Right ventricle myocardium inferior (tissue), 1 donor: ENCODE data around the gene TMEM151B. TPM values are rescaled to one million over a fixed set of nuclear protein-coding genes. Genes with fewer than 3 reads are reported as not detected.
A peak's percentile ranks its signal among the peaks of the same experiment; 100 is the strongest.

Experiments
- ATAC-seq: fragments of 200-7000 bp; cut with Tn5 transposase; one replicate; pipeline ENCODE4 v1.9.1; 2020; ENCODE audit warnings: mild to moderate bottlenecking, moderate library complexity
- DNase-seq: peaks from one replicate; pipeline ENCODE4 v3.0.0; 2021; ENCODE audit errors: missing footprints
- intact Hi-C: fragments of 100-400 bp; cut with DNase I; formaldehyde crosslinking; loops from one replicate; pipeline ENCODE4 v1.11.0; 2022
- total RNA-seq: library from RNA; stranded (reverse); fragmentation: NEBNext Ultra II Directional; extraction: Animal tissue kit (Norgen Biotek cat#: 25700); gene quantifications from one replicate; pipeline ENCODE4 v1.2.1, GENCODE V29; 2021
- donor health status: DM: no; HTN: yes; CAD: no; lungs with severe emphysema.

The TMEM151B gene
- total RNA-seq, 1 donor from 2014 or later = not detected

DNA sequence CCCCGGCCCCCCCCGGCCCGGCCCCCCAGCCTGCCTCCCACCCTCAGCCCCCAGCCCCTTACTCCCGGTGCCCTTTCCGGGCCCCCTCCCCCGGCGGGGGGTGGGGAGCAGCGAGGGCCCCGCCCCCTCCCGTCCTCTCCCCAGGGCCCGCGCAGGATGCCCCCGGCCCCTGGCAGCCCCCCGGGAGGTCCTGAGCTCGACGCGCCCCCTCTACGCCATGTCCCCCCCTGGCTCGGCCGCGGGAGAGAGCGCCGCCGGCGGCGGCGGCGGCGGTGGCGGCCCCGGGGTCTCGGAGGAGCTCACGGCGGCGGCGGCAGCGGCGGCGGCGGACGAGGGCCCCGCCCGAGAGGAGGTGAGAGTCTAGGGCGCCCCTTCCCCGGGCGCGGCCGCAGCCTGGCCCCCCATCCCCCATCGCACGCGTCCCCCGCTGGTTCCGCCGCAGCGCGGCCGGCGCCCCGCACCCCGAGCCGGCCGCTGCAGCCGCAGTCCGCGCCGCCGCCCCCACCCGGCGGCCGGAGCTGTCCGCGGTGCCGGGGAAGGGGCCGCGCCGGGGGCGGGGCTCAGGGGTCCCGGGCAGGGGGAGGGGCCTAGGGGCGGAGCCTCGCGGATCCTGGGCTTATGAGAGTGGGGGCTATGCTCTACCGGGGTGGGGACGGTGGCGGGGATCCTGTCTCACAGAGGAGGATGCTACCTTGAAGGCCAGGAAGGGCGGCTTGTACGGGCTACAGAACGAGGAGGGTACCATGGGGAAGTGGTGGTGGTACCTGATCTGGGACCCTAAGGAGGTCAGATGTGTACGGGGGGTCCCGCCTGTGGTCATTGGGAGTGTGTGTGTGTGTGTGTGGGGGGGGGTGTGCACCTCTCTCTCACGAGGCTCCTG, 516 bp downstream of the TMEM151B start:
- ATAC-seq (no peak), DNase-seq (no peak)
- intact Hi-C loops = no loop called here

DNA sequence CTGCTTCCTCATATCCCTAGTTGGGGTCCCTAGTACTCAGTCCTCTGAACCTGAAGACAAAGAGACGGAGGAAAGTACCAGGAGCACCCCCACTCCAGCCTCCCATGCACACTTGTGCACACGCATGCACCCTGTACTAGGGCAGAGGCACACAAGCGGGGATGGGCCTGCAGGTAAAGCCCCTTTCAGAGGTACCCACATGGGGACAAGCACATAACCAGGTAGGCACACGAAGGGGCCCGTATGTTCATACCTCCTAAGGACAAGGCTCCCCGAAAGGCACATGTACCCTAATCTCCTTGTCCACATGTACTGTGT, 1.1 kb downstream of the TMEM151B start:
- ATAC-seq = no peak
- intact Hi-C loops = no loop called here
- no peak for DNase-seq

DNA sequence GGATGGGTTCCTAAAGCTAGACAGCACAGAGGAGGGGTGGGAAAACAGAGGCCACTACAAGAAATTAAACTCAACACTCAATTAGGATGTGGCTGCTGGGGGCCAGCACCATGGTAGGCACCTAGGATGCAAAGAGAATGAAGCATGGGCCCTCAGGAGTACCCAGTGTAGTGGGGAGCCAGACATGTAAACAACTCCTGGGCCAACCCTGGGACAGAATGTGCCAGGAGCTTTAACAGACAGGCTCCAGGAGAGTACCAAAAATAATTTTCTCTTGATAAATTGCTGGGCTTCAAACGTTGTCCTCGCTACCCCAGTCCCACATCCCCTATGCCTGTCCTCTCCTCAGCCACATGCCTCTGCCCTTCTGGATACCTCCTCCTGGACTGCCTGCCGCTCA, 1.7 kb downstream of the TMEM151B start:
- intact Hi-C loops = no loop called here
- ATAC-seq = no peak

DNA sequence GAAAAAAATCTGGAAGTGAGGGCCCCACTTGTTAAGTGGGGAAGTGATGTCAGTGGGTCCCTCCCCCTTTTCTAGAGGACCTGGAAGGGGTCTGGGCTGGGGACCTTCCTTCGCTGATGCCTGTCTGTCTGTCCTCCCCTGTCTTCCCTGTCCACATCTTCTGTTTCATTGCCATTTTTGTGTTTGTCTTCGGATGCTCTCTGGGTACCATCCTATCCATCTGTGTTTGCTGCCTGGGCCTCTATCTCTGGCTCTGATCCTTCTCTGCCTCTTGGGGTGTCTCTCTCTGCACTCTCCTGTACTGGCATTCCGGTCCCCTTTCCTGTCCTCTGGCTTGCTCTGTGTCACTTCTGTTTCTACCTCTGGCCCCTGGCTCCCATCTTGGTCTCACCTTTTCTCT, 2.3 kb downstream of the TMEM151B start:
- intact Hi-C loops = no loop called here
- ATAC-seq (no peak), DNase-seq (no peak)

More for the DNA sequence above, 1.7 kb downstream of the TMEM151B start:
- no peak for DNase-seq

DNA sequence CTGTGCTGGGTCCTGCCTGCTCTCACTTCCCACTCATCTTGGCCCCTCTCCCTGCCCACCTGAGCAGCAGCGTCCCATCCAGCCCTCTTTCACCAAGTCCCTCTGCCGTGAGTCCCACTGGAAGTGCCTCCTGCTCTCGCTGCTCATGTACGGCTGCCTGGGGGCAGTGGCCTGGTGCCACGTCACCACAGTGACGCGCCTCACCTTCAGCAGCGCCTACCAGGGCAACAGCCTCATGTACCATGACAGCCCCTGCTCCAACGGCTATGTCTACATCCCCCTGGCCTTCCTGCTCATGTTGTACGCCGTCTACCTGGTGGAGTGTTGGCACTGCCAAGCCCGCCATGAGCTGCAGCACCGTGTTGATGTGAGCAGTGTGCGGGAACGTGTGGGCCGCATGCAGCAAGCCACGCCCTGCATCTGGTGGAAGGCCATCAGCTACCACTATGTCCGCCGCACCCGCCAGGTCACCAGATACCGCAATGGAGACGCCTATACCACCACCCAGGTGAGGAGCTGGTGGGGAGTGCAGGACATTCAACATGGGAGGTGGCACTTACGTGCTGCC, 2.8 kb downstream of the TMEM151B start:
- intact Hi-C loops = no loop called here
- DNase-seq (no peak), ATAC-seq (no peak)

DNA sequence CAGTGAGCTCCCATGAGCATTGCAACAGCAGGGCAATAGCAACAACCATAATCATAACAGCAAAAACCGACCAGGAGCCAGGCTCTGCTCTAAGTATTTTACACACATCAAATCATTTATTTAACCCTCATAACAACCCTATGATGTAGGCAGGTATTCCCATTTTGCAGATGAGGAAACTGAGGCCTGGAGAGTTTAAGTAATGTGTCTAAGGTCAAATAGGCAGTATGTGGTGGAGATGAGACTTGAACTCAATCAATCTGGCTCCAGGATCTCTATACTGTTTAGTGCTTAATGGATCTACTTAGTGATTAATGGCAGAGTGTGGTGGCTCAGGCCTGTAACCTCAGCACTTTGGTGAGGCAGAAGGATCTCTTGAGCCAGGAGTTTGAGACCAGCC, 3.4 kb downstream of the TMEM151B start:
- ATAC-seq (no peak), DNase-seq (no peak)
- intact Hi-C loops = no loop called here

DNA sequence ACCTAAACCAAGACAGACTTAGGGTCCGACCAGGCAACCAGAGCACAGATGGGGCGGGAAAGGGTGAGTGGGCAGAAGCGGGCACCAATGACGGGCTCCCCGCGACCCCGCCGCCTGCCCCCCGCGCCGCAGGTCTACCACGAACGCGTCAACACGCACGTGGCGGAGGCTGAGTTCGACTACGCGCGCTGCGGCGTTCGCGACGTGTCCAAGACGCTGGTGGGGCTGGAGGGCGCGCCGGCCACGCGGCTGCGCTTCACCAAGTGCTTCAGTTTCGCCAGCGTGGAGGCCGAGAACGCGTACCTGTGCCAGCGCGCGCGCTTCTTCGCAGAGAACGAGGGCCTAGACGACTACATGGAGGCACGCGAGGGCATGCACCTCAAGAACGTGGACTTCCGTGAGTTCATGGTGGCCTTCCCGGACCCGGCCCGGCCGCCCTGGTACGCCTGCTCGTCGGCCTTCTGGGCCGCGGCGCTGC, 5.1 kb downstream of the TMEM151B start:
- ATAC-seq = no peak
- DNase-seq = no peak
- intact Hi-C loops = no loop called here

DNA sequence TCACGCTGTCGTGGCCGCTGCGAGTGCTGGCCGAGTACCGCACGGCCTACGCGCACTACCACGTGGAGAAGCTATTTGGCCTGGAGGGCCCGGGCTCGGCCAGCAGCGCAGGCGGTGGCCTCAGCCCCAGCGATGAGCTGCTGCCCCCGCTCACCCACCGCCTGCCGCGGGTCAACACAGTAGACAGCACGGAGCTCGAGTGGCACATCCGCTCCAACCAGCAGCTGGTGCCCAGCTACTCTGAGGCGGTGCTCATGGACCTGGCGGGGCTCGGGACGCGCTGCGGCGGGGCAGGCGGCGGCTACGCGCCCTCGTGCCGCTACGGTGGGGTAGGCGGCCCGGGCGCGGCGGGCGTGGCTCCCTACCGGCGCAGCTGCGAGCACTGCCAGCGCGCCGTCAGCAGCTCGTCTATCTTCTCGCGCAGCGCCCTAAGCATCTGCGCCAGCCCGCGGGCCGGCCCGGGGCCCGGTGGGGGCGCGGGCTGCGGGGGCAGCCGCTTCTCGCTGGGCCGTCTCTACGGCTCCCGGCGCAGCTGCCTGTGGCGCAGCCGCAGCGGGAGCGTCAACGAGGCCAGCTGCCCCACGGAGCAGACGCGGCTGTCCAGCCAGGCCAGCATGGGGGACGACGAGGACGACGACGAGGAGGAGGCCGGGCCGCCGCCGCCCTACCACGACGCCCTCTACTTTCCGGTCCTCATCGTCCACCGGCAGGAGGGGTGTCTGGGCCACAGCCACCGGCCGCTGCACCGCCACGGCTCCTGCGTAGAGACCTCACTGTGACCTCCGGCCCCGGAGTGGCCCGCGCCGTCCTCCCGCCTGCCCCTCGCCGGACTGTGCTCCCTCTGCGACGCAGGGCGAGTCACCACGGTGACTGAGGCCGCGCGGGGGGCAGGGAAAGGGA, 5.7 kb downstream of the TMEM151B start:
- intact Hi-C loops = no loop called here
- DNase-seq = no peak
- peak; percentile 38 for ATAC-seq

DNA sequence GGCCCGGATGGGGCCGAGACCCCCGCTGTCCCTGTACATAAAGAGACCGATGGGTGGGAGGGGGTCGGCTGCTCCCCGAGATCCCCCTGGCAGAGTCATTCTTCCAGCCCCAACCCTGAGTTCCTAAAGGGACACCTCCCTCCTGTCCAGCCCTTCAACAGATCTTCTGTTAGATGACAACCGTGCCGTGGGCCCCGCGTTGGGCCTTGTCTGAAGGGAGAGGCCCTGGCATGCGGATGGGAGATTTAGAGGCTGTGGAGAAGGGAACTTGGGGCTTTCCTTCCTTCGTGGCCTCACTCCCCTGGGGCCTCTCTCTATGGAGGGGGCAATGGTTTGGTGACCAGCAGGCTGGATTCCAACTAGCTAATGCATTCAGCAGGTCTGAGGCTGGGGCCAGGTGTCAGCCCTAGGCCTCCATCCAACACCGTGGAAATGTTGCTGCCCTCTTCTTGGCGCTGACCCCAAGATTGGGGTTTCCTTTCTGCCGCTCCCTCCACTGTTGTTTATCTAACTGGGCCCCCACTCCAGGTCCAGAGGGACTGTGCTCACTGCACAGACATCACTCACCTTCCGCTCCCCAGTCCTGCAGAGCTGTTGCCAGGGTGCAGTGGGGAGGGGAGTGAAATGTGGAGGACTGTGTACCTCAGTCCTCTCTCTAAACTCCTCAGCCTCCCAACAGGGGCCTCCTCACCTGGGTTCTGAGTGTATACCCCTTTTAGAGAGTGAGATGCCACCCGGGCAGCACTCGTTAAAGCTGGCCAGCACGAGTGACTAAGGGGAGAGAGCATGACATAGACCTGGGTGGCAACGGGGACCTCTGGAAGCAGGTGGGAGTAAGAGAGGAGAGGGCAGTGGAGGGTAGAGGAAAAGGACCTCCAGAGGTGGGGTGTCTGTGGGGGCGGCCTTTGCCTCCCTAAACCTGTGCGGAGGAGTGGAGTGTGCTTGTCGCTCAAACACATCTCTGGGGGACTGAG, 6.7 kb downstream of the TMEM151B start:
- no peak for ATAC-seq
- intact Hi-C loops = no loop called here

DNA sequence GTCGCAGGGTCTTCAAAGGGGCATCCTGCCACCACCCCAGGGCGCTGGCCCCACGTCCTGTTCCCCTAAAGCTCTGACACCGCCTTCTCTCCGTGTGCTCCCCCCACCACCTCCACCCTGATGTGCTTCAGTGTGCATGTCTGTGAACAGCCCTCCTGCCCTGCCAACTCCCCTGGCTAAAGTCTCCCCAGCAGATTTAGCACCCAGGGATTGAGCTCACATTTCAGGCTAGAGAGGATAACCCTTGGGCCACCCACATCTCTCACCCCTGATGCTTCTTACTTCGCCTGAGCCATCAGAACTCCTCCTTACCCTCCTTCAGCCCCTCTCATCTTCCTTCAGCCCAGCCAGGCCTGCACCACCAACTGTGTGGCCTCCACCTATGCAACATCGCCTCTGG, 7.5 kb downstream of the TMEM151B start:
- intact Hi-C loops = no loop called here
- DNase-seq (no peak), ATAC-seq (no peak)

More for the DNA sequence above, 6.7 kb downstream of the TMEM151B start:
- DNase-seq = no peak

DNA sequence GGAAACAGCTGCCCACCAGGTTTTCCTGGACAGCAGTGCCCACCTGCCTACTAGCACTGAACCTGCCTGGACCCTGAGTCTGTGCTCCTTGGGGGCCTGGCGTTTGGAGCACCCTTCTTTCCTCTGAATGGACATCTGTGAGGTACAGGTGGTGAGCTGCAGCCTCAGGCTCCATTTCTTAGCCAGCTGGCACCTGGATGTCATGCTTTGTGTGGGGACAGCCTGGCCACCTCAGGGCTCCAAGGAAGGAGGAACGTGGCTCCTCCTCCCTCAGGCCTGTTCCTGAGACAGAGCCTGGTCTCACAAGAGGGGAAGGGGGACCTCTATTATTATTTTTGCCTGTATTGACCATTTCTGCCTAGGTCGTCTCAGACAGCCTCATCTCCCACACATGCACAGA, 8.1 kb downstream of the TMEM151B start:
- no peak for DNase-seq

DNA sequence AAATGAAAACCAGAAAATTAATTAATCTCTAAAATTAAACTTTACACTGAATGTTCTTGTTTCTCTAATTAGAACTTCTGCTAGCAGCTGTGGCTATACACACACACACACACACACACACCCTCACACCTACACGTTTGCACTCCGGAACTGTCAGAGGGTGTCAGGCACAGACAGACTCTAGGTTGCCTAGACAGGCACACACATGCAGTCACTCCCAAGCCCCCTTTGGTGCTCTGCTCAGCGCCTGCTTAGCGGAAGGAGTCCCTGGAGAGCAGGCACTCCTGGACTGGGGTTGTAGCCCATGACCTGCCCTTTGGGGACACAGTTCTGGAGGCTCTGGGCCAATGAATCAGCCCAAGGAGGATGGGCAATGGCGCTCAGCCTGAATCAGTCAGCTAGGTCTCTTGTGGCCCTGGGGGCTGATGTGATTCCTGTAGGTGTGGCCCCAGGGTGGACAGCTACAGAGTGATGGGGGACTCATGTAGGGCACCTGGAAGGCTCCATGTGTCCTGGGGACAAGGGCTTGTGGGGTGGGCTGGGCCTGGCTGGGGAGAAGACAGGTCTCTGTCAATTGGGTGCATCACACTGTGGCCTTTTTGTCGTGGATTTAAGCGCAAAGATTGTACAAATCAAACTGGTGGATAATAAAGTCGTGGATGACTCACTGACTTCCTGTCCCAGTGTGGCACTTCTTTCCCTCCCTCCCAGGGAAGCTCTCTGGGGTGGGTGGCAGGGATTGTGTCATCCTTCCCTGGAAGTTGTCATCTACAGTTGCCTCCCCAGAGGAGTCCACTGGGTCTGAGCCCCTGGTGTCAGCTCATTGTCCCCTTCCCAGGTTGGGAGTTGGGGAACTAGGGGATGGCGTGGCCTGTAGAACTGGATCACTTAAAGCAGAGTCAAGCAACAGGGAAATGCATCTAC, 8.8 kb downstream of the TMEM151B start:
- DNase-seq (no peak), ATAC-seq (no peak)
- intact Hi-C loops = no loop called here

More for the DNA sequence above, 8.1 kb downstream of the TMEM151B start:
- intact Hi-C loops = no loop called here
- ATAC-seq = no peak

DNA sequence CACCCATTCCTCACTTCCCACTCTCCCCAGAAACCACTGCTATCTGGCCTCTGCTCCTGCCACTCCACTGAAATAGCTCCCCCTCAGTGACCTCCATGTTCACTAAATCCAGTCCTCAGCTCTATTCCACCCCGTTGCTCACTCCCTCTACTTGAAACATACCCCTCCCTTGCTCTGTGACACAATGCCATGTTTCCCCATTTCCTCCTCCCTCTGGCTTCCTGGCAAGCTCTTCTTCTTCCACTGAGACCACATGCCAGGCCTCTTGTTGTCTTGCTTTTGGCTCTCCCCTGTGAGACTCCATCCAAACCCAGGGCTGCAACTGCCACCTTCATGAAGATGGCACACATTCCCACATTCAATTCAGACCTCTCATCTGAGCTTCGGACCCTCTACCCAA, 13.9 kb downstream of the TMEM151B start:
- DNase-seq (no peak), ATAC-seq (no peak)
- intact Hi-C loops = no loop called here

DNA sequence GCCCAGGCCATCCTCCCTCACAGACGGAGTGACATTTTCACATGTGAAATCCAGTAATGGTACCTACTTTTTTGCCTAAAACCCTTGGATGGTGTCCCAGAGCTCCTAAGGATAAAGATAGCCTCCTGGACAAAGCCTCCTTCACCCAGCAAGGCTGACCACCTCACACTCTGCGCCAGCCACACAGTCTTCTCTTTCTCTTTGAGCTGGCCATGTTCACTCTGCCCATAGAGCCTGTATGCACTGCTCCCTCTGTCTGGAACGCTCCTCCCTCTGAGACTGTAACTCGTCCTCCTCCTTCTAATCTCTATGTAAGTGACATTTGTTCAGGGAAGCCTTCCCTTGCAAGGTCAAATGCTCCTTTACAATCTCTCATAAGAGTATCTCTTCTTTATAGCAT, 14.6 kb downstream of the TMEM151B start:
- ATAC-seq (no peak), DNase-seq (no peak)
- intact Hi-C loops = no loop called here

DNA sequence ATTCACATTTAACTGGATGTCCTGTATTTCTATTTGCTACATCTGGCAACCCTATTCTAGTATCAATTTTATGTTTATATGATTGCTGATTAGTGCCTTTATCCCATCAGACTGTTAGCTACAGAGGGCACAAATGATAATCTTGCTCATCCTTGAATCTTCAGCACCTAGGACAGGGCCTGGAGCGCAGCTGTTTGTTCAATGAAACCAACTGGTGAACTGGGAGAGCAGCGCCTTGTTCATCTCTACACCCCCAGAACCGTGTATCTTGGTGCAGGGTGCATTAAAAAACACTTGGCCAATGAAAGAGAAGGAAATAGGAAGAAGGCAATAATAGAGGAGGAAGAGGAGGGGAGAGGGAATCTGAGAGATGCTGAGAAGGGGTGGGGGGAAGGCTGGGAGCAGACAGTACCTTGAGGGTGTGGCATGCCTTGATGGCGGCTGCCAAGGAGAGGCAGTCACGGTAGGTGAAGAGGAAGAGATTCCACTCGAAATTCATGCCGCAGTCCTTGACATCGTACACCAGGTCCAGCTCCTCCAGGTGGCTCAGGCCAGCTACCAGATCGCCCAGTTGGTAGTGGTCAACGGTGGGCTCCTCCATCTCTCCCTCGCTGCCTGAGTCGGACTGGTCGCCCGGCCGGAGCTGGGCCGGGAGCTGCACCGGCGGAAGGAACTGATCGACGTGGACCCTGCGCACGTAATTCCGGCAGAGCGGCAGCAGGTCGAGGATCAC, 15.5 kb downstream of the TMEM151B start:
- intact Hi-C loops = no loop called here
- DNase-seq (no peak), ATAC-seq (no peak)

DNA sequence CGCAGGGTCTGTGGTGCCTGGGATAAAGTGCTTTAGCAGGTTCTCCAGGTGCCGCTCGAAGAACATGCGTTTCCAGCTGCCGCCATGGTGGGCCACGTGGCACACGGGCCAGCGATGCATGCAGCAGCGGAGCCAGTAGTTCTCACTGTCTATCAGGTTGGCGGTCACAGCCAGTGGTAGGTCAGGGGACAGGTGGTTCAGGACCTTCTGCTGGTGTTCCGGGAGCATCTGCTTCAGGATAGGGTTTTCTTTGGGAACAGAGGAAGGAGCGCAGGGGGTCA, 16.0 kb downstream of the TMEM151B start:
- ATAC-seq (no peak), DNase-seq (no peak)
- intact Hi-C loops = no loop called here

DNA sequence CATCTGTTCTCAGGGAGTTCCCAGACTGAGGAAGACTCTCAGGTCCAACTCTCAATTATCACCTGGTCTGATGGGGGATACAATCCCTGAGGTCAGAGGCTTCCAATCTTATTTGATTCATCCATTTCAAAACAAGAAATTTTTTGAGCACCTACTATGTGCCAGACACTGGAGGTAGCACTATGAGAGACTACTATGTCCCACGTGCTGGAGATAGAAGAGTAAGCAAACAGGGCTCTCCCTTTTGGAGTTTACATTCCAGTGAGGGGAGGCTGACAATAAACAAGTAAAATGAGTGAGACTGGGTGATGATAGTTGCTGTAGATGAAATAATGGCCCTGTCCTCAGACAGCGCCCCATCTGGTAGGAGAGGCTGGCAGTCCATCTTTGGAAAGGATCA, 16.5 kb downstream of the TMEM151B start:
- ATAC-seq (no peak), DNase-seq (no peak)
- intact Hi-C loops = no loop called here
